H1 (cell line): ENCODE measurements around the gene PAX3. TPM values are rescaled to one million over a fixed set of nuclear protein-coding genes. Genes with fewer than 3 reads are reported as not detected.

Experiments
- GABPA ChIP-seq: IDR thresholded peaks from 2 replicates; pipeline ENCODE4 v1.6.1; 2011; ENCODE audit warnings: mild to moderate bottlenecking, low read length, moderate library complexity, borderline replicate concordance; ENCODE audit not compliant: insufficient read depth
- HDAC2 ChIP-seq, 2 experiments: fragments of 300-600 bp in 1 of 2; sonication (generic) in 1 of 2; IDR thresholded peaks; 2 replicates each; pipeline ENCODE4 v1.6.1; 2011 to 2012; ENCODE audit warnings: low read depth in 2 of 2, low read length in 2 of 2, mild to moderate bottlenecking in 2 of 2, moderate library complexity in 2 of 2, borderline replicate concordance in 1 of 2, inconsistent platforms in 1 of 2
- NRF1 ChIP-seq: IDR thresholded peaks from 2 replicates; pipeline ENCODE4 v1.6.1; 2011; ENCODE audit warnings: mild to moderate bottlenecking, low read depth, low read length, improper control_type of control experiment
- POLR2A ChIP-seq, 2 experiments: IDR thresholded peaks; 1 replicate in 1 of 2; 2 replicates in 1 of 2; pipeline ENCODE4 v1.6.1; 2011; ENCODE audit warnings: low read depth in 2 of 2, low read length in 2 of 2, mild to moderate bottlenecking in 2 of 2; ENCODE audit errors: control extremely low read depth in 1 of 2
- POLR2AphosphoS5 ChIP-seq: IDR thresholded peaks from 2 replicates; pipeline ENCODE4 v1.6.1; 2011; ENCODE audit warnings: low read depth, low read length
- SIN3A ChIP-seq, 2 experiments: IDR thresholded peaks in 1 of 2; conservative IDR thresholded peaks in 1 of 2; 2 replicates each; pipeline ENCODE4 v1.6.1; 2011 to 2012; ENCODE audit warnings: low read length in 2 of 2, improper control_type of control experiment in 1 of 2, low read depth in 1 of 2, mild to moderate bottlenecking in 1 of 2
- SRF ChIP-seq: IDR thresholded peaks from 2 replicates; pipeline ENCODE4 v1.6.1; 2011; ENCODE audit warnings: mild to moderate bottlenecking, low read depth, low read length, moderate library complexity
- polyA plus RNA-seq, 7 experiments: library from polyadenylated mRNA; depleted of rRNA in 3 of 7; stranded (reverse) in 5 of 7; unstranded in 2 of 7; fragments of >200 nt in 5 of 7; fragments of 200-250 nt in 2 of 7; gene quantifications; 1 replicate in 5 of 7; 2 replicates in 1 of 7; 4 replicates in 1 of 7; pipeline versions ENCODE4 v1.2.1 to v1.2.3, GENCODE V29; 2011 to 2013; ENCODE audit warnings: missing spikeins in 2 of 7, mixed read lengths in 2 of 7
- total RNA-seq: library from RNA; stranded (reverse); fragmentation: NEBNext Ultra II Directional; extraction: Animal tissue kit (Norgen Biotek cat#: 25700); gene quantifications from 2 replicates; pipeline ENCODE4 v1.2.1, GENCODE V29; 2021

Gene PAX3
- total and polyA plus RNA-seq, 2 of the 8 experiments (the other 6 are each of a cell fraction or from before 2014, with no cell fraction given) = 0.33 TPM; not detected in 1

DNA sequence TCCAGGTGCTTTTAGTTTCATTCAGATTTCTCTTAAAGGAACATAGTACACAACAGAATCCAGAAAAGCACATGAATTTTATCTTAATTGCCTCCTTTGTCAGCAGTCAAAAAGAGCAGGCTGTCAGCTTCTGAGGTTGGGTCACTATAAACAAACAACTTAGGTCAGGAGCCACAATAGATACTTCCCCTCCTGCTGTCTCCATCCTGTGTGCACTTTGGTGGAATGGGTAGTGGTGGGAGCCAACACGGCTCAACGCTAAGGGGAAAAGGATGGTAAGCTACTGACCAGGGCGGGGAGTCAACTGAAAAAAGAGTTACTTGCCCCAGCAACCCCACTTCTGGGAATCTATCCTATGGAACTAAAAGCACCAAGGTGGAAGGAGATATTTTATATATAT, 121.9 kb downstream of the PAX3 start (continued):
- no peak for TF ChIP-seq GABPA
- TF ChIP-seq POLR2AphosphoS5 = no peak
- no peak for TF ChIP-seq POLR2A (IDR thresholded peaks at IDR 0.05; ENCODE audit: control extremely low read depth in 1 of 2, low read depth in 2 of 2, low read length in 2 of 2)
- no peak for TF ChIP-seq SRF
- TF ChIP-seq NRF1 = no peak
- no peak for TF ChIP-seq HDAC2 (IDR thresholded peaks at IDR 0.05; ENCODE audit: borderline replicate concordance in 1 of 2, low read depth in 2 of 2, low read length in 2 of 2)
- TF ChIP-seq SIN3A (conservative IDR thresholded peaks at IDR 0.05 in 1 of 2, IDR thresholded peaks at IDR 0.05 in 1 of 2; ENCODE audit: low read depth in 1 of 2, low read length in 2 of 2) = no peak
